H4 (cell line): ENCODE results near the gene PRPF31. TPM values are rescaled to one million over a fixed set of nuclear protein-coding genes. Genes with fewer than 3 reads are reported as not detected.
"Not testable (repeated sequence)": the region's sequence is repeated elsewhere in the genome, so short reads cannot be mapped to it uniquely, and the experiment has no call there.

Experiments used
- DNase-seq: peaks from one replicate; pipeline ENCODE4 v3.0.0-alpha.2; 2015; ENCODE audit warnings: low spot score
- total RNA-seq: library from RNA; depleted of rRNA; stranded (reverse); fragments of >200 nt; shearing (Covaris generic); gene quantifications from 2 replicates; pipeline ENCODE4 v1.2.3, GENCODE V29; 2014; rRNA removed

Gene PRPF31
- total RNA-seq, 1 experiment from 2014 or later = 106 TPM

- DNase-seq = no peak
Measured at GRCh38 chr19:54162884-54163283, 47.3 kb downstream of the PRPF31 start.

DNA sequence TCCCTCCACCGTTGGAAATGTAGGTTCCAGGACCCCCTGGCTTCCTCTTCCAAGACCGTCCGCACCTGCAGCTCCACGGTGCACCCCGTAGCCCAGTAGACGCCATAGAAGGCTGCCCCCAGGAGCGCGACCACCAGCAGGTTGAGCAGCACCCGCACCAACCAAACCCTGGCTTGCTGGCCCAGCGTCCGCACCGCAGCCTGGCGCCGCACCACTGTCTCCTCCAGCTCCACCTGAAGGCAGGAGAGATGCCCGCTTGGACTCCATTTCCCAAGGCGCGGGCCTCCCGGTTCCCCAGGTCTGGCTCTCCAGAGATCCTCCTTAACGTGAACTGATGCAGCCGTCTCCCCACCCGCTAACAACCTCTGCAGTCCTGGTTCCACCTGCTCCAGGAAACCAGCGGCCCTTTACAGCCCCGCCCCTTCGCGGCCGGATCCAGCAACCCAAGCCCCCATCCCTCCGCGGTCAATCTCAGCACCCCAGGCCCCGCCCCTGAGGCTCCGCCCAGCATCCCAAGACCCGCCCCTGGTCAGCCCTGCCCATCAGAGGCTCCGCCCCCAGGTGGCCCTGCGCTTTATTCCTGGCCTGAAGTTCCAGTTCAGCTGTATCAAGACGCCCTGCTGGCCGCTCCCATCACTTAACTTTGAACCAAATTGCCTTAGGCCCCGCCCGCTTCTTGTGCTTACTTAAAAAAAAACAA is 49.0 kb downstream of the PRPF31 start:
- DNase-seq = no peak

- DNase-seq = no peak
Measured at GRCh38 chr19:54165222-54165621, 49.7 kb downstream of the PRPF31 start.

GRCh38 chr19:54168174-54168917 is 52.8 kb downstream of the PRPF31 start:
- DNase-seq = peak; percentile 91

- DNase-seq = no peak
Measured at GRCh38 chr19:54169149-54169740, 53.7 kb downstream of the PRPF31 start.

- not testable (repeated sequence) for DNase-seq
Measured at GRCh38 chr19:54171736-54172431, 56.3 kb downstream of the PRPF31 start.

DNA sequence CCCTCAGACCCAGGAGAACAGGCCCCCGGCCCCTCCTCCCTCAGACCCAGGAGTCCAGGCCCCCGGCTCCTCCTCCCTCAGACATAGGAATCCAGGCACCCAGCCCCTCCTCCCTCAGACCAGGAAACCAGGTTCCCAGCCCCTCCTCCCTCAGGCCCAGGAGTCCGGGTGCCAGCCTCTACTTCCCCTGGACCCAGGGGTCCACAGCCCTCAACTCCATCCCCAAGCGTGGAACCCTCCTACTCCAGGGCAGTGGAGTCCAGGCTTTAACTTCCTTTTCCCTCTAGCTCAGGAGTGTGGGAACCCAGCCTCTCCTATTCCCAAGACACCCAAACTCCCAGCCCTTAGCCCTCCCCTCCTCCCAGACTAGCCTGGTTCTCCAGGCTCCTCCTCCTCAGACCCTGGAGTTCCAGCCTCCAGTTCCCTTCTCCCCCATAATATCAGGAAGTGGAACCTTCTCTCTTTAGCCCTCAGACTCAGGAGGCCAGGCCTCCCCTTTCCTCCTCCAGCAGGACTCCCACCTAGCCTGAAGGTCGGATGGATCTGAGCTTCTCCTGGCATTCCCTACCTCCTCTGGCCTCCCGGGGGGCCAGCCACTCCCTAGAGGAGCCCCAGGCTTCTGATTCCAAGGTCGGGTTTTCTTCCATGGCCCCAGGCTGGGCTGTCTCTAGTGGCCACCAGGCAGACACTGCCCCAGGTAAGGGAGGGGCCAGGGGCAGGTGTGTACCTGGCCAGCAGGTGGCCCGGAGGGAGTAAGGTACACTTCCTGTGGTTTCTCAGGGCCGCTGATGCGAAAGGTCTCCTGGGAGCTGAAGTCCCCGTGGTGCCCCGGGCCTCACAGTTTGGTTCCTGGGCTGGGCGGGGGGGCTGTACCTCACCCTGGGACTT is 57.2 kb downstream of the PRPF31 start, which contains the start of gene TMC4:
TSS of gene TMC4 (minus strand) at position 690 of the 888 bp plus-strand sequence. CDS start at position 647, 43 bp downstream.
- no peak for DNase-seq

- DNase-seq = no peak
Measured at GRCh38 chr19:54173359-54173699, 57.8 kb downstream of the PRPF31 start.

DNA sequence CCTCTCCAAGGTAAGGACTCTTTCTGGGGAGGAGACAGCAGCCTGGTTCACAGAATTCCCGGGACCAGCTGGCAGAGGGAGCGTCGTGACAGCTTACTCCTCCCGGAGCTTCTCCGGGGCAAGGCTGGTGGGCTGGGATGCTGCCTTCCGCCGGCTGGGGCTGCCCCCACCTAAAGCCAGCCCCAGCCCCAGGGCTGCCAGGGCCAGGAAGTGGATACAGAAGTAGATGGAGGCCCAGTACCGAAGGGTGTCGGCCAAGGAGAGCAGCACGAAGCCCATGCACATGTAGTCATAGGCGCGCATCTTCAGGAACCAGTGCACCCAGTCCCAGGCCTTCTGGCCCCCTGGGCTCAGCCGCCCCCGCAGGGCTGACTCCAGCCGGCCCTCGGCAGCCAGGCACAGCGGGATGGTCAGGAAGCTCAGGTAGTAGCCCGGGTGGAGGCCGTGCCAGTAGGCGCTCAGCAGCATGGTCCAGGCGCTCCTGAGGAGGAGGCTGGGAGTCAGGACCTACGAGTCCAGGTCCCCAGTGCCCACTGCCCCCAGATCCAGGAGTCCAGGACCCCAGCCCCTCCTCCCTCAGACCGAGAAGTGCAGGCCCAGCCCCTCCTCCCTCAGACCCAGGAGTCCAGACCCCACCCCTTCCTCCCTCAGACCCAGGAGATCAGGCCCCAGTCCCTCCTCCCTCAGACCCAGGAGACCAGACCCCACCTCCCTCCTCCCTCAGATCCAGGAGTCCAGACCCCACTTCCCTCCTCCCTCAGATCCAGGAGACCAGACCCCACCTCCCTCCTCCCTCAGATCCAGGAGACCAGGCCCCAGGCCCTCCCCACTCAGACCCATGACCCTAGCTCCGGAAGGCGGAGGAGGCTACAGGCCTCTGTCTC is 58.6 kb downstream of the PRPF31 start:
- no peak for DNase-seq

DNA sequence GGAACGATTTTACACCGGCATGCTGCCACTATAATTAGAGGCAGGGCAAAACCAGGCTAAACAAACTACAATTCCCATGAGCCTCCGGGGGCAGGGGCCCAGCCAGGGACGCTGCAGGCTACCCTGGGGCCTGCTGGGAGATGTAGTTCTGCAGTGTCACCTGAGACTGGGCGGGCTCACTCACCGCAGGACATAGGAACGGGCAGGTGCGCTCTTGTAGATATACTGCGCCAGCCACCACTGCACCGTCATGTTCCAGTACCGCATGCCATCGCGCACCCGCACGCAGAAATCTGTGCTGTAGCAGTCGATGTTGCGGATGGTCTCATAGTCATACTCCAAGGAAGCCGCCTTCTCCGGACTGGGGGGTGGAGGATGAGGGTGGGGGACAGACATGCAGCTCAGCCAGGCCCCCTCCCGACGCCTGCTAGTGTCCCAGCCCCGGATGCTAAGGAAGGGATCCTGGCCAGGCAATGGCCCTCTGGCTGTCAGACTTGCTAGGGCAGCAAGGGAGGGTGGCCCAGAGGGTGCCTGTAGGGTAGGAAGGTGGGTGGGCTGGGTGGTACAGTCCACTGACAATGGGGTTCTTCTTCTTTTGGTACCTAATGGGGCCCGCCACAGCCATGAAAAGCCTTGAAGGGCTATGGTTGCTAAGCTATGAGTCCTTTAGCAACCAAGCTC is 63.2 kb downstream of the PRPF31 start:
- DNase-seq = no peak

DNA sequence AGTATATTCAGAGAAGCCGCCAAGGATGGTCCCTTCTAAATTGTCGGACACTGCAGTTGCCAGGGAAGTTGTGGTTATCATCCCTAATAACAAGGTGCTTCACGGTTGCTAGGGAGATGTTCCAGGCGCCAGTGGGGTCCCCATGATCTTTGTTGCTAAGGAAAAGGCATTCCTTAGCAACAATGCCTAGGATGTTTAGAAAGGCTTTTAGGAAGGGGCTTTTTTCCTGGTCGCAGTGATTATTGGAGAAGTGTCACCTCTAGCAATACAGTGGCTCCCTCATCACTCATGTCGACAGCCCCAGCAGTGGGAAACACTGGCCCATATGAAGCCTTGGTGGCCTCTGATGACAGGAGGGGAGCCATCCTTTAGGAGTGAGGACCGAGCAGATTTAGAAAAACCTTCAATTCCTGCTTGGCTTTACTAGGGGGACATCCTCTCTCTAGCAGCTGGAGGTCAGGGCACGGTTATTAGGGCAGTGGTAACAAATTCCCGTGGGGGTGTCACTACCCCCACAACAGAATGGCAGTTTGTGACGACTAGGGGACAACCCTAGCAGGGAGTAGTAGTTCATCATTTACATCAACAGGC is 63.8 kb downstream of the PRPF31 start:
- DNase-seq = no peak

DNA sequence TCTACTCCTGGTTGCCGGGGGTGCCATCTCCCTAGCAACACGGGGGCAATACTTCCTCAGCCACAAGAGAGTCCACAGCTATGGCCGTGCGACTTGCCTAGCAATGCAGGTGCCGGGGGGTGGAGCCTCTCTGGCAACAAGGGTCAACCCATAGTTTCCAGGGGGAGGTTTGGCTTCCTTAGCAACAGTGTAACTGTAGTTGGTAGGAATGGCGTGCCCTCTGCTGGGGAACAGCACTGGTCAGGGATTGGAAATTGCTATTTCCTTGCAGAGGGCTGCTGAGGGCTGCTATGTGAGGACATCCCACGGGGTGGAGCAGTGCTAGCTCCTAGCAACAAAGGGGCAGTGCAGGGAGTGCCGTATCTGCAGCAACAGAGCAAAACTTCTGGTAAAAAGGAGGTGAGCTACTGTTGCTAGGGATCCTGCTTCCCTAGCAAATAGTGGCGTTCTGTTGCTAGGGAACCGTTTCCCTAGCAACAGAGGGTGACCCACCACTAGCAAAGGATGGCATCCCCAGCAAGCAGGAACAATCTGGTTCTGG is 64.4 kb downstream of the PRPF31 start:
- no peak for DNase-seq

DNA sequence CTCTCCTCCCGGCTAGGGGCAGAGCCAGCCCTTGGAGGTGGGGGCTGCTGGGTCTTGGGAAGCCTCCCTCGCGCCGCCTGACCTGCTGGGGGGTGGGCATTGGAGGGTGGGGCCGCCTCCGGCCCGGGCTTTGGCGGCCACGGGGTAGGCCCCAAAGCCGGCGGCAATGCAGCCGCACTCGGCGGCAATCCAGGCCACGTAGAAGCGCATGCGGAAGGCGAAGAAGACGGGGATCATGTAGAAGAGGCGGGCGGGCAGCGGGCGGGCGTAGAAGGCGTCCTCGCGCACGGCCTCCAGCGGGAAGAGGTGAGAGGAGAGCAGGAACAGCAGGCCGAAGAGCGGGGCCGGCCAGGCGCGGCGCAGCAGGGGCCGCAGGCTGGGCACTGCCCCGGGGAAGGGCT is 65.1 kb downstream of the PRPF31 start:
- no peak for DNase-seq

Other genes starting within 250 kb of the PRPF31 start
- gene MYADM, start 247.9 kb upstream of the PRPF31 start, total RNA-seq = 4.8 and 17.3 TPM in 2 replicates
- not detected in 2 replicates for gene PRKCG, start 233.6 kb upstream of the PRPF31 start, total RNA-seq
- not detected in 2 replicates for gene CACNG7, start 206.5 kb upstream of the PRPF31 start, total RNA-seq
- gene CACNG8, start 152.8 kb upstream of the PRPF31 start, total RNA-seq = 0.04 and 0.14 TPM in 2 replicates
- gene CACNG6, start 124.1 kb upstream of the PRPF31 start, total RNA-seq = 0.46 and 1.4 TPM in 2 replicates
- not detected in 2 replicates for gene VSTM1, start 51.9 kb upstream of the PRPF31 start, total RNA-seq
- not detected in 2 replicates for gene TARM1, start 34.4 kb upstream of the PRPF31 start, total RNA-seq
- 0.06 and 2.2 TPM in 2 replicates for gene OSCAR, start 15.0 kb upstream of the PRPF31 start, total RNA-seq
- 38.8 and 45.2 TPM in 2 replicates for gene NDUFA3, start 12.9 kb upstream of the PRPF31 start, total RNA-seq
- 37.5 and 47.8 TPM in 2 replicates for gene TFPT, start 97 bp upstream of the PRPF31 start, total RNA-seq
- gene CNOT3, start 22.0 kb downstream of the PRPF31 start, total RNA-seq = 18.6 and 27.5 TPM in 2 replicates
- gene LENG1, start 44.0 kb downstream of the PRPF31 start, total RNA-seq = 15.6 and 18.4 TPM in 2 replicates
- not detected in 2 replicates for gene TMC4, start 57.4 kb downstream of the PRPF31 start, total RNA-seq
- gene MBOAT7, start 73.8 kb downstream of the PRPF31 start, total RNA-seq = 88.1 and 139 TPM in 2 replicates
- gene TSEN34, start 75.6 kb downstream of the PRPF31 start, total RNA-seq = 166 and 167 TPM in 2 replicates
- gene RPS9, start 85.1 kb downstream of the PRPF31 start, total RNA-seq = 2,262 and 2,532 TPM in 2 replicates
- not detected in 2 replicates for gene LILRB3, start 107.3 kb downstream of the PRPF31 start, total RNA-seq
- gene LILRA6, start 127.0 kb downstream of the PRPF31 start, total RNA-seq = not detected in 2 replicates
- gene LILRB5, start 141.5 kb downstream of the PRPF31 start, total RNA-seq = not detected in 2 replicates
- not detected in 2 replicates for gene LILRB2, start 165.4 kb downstream of the PRPF31 start, total RNA-seq
- gene LILRA5, start 197.4 kb downstream of the PRPF31 start, total RNA-seq = not detected in 2 replicates
- not detected in 2 replicates for gene LILRA4, start 223.4 kb downstream of the PRPF31 start, total RNA-seq
- 0.46 and 1.5 TPM in 2 replicates for gene LAIR1, start 249.2 kb downstream of the PRPF31 start, total RNA-seq